22Rv1 (cell line): ENCODE measurements around the gene NUCKS1.

Experiments
- ZFX ChIP-seq: fragments of 450-650 bp; IDR thresholded peaks from 2 replicates; pipeline ENCODE4 v1.6.1; 2017; ENCODE audit warnings: antibody characterized with exemption, borderline replicate concordance
- TF ChIP-seq, protein P1 (sequence below): fragments of 450-650 bp; IDR thresholded peaks from 2 replicates; pipeline ENCODE4 v1.5.1; 2017; ENCODE audit warnings: mild to moderate bottlenecking

DNA sequence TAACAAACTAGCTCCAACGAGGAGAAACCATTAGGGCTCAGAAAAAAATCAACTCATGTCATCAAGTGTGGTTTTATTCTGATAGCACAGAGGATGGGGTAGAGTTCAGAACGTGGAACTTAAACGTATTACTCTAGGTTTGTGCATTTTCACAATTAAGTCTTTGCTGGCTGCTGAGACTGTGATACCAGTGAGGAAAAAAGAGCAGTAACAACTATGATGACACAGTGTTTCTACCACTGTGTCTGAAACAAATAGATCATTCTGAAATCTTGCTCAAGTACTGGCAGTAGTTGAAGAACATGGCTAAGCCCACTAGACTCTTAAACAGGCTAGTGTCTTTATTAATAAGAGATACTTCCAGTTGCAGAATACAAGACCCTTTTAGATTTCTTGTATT lies 31.0 kb downstream of the NUCKS1 start:
- TF ChIP-seq, protein P1, sequence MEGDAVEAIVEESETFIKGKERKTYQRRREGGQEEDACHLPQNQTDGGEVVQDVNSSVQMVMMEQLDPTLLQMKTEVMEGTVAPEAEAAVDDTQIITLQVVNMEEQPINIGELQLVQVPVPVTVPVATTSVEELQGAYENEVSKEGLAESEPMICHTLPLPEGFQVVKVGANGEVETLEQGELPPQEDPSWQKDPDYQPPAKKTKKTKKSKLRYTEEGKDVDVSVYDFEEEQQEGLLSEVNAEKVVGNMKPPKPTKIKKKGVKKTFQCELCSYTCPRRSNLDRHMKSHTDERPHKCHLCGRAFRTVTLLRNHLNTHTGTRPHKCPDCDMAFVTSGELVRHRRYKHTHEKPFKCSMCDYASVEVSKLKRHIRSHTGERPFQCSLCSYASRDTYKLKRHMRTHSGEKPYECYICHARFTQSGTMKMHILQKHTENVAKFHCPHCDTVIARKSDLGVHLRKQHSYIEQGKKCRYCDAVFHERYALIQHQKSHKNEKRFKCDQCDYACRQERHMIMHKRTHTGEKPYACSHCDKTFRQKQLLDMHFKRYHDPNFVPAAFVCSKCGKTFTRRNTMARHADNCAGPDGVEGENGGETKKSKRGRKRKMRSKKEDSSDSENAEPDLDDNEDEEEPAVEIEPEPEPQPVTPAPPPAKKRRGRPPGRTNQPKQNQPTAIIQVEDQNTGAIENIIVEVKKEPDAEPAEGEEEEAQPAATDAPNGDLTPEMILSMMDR, result no peak
- TF ChIP-seq ZFX, result no peak
